Activated T-cell treated with anti-CD3 and anti-CD28 coated beads for 48 hours (primary cell): ENCODE results near the gene MSRB3.
"Not testable (repeated sequence)": the region's sequence is repeated elsewhere in the genome, so short reads cannot be mapped to it uniquely, and the experiment has no call there.

Experiments used
- DNase-seq: peaks from one replicate; pipeline ENCODE4 v3.0.0-alpha.2; 2020; ENCODE audit warnings: low read depth

Gene MSRB3

DNA sequence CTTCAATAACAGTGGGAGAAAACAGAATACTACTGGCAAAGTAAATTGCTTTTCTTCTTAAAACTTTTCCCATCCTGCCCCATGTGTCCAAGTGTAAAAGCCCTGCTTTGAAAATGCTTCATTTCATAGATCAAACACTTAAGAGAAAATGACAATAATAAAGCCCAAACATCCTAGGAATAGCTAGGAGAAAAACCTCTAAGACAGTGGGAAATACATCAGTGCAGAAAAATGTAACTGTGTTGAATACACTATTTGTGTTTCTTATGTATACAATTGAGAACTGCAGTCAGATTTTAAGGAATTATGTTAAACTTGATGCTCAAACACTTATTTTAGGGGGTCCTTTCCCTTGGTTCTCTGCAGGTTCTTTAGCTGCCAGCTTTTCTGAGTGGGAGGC is 181.1 kb downstream of the MSRB3 start:
- DNase-seq = no peak

DNA sequence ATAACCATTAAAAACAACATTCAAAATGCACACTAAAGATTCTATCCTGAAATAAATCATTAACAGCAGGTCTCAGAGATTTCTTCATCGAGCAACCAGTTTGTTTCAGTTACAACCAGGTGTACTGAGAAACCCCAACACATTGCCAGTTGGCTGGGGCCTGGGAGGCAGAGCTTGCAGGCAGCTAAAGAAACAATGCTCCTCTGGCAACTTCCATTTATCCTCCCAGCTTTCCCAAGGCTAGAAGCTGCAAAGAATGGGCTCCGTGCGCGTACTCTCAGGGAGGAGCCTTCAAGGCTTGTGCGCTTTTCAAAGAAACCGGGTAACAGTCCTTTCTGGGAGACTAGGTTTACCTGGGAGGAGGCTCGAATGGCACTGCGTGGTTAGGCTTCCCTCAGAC is 181.6 kb downstream of the MSRB3 start:
- no peak for DNase-seq

DNA sequence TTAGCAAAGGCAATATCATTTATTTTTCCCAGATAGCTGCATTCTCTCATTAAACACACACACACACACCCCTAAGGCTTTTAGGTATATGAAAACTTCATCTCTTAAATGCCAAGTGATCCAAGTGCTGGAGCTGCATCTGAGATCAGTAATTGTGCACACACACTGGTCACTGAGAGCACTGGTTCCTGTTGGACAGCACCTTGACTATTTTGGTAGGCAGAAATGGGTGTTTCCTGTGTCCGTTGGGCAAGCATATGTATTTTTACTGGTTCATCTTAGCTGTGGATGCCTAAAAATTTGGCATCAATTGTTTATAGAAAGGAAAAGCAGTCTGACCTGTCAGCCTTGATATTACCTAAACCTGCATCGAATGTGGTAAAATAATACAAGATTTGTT is 182.5 kb downstream of the MSRB3 start:
- DNase-seq = no peak

DNA sequence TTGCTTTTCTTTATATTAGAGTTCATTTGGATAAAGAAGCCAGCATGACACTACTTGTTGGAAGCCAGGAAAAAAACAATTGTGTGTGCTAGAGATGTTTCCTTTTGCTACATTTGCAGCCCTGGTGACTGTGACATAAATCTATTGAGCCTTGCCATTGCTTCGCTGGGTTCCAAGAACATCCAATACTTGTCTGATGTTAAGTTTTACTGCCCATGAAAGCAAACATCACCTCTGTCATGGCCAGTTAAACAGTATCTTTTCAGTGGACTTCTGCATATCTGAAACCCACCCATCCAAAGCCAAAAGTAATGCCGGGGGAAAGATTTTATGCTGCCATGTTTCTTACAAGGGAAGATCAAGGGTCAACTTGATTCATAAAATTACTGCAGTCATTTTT is 184.0 kb downstream of the MSRB3 start:
- no peak for DNase-seq

DNA sequence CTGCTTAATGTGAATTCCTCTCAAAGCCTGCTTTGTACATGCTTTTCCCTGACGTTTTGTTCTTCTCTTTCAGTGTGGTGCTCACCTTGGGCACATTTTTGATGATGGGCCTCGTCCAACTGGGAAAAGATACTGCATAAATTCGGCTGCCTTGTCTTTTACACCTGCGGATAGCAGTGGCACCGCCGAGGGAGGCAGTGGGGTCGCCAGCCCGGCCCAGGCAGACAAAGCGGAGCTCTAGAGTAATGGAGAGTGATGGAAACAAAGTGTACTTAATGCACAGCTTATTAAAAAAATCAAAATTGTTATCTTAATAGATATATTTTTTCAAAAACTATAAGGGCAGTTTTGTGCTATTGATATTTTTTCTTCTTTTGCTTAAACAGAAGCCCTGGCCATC is 184.6 kb downstream of the MSRB3 start:
- no peak for DNase-seq

DNA sequence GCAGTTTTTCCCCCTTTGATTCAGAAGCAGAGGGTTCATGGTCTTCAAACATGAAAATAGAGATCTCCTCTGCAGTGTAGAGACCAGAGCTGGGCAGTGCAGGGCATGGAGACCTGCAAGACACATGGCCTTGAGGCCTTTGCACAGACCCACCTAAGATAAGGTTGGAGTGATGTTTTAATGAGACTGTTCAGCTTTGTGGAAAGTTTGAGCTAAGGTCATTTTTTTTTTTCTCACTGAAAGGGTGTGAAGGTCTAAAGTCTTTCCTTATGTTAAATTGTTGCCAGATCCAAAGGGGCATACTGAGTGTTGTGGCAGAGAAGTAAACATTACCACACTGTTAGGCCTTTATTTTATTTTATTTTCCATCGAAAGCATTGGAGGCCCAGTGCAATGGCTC is 185.1 kb downstream of the MSRB3 start:
- no peak for DNase-seq

DNA sequence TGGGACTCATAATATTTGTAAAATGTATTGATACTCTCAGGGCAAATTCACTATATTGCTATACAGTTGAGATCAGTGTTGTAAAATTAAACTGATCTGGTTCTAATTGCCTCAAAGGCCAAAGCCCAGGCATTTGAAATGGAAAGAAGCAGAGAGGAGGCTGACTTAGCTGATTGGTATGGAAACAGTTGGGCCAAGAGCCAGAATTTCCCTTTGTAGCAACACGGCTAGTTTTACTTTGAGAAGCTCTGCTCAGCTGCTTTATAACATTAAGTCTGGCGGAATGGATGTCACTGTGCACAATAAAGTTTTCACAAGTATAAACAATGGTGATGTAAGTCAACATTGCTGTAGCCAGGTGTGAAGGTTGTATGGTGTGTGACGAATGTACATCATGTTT is 186.4 kb downstream of the MSRB3 start:
- no peak for DNase-seq

DNA sequence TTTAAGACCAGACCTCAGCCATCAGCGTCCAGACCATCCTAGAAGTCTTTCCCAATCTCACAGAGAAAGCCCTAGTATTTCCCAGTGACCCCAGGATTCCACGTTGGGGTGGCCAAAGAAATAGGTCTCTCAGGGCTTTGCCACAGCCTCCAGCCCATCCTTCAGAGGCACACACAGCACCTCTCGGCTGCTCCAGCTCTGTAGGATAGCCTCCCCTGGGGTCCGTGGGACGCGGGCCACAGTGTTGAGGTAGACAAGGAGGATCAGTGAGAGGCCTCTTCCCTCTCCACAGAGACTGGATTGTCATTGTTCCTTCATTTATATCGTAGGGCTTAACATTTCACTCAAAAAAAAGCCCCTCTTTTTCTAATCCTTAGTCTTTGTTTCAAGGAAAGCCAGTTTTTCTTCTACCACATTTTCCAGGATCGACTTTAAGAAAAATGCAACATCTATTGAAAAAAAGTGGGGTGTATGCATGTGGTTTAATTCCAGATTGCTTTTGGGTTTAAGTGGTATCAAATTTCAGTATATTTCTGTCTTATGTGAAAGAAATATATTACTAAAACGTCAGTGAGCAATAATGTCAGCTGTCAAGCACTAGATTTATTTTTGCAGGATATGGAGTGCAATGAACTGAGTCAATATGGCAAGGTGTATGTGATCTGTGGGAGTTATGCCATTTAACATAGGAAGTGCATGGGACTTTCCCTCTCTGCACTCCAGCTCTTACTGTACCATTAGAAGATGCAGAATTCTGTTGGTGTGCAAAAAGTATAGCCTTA is 187.5 kb downstream of the MSRB3 start:
- DNase-seq = no peak

DNA sequence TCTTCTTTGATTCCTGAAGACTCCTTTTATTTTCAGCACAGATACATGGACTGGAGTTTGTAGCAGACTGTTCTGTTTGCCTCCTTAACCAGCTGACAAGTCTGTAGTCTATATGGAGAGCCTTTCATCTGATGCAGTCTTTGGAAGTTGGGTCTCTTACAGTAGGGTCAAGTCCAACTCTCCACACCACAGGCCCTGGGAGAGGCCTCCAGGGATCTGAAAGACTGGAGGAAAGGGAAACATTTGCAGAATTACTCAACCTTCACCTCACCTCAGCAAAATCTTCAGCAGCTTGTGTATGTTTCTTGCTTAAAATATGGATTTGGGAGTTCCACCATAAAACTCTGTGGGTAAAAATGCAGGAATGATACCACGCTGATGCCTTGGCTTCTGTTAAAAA is 188.4 kb downstream of the MSRB3 start:
- no peak for DNase-seq

DNA sequence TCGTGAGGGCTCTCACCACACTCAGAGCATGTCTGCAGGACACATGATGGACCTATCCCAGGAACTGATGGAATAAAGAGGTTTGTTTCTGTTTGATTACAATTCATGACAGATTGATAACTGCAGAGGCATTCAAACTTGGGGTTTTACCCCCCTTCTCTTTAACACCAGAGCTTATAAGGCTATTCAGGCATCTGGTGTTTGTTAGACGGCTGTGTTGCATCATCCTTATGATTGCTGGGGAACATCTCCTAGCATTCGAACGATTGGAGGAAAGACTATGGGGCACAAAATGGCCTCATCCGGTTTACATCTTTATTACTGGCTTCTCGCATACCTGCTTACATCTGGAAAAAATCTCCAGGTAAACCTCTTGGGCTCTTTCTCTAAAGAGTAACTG is 191.8 kb downstream of the MSRB3 start:
- no peak for DNase-seq

DNA sequence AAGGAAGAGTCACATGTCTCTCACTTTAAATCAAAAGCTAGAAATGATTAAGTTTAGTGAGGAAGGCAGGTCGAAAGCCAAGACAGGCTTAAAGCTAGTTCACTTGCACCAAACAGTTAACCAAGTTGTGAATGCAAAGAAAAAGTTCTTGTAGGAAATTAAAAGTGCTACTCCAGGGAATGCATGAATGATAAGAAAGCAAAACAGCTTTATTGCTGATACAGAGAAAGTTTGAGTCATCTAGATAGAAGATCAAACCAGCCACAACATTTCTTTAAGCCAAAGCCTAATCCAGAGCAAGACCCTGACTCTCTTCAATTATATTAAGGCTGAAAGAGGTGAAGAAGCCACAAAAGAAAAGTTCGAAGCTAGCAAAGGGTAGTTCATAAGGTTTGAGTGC is 193.6 kb downstream of the MSRB3 start:
- DNase-seq = no peak

DNA sequence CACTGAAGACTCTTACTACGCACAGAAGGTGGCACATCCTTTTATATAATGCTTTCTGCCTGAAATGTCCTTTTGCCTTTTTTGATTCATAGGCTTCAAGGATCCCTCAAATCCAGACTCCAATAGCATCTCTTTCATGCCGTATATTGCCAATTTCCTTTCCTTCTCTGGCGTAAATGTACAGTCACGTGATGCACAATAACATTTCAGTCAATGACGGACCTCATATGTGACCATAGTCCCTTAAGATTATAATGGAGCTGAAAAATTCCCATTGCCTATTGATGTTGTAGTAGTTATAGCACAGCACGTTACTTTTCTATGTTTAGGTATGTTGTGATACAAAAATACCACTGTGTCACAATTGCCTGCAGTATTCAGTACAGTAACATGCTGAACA is 196.3 kb downstream of the MSRB3 start:
- no peak for DNase-seq

DNA sequence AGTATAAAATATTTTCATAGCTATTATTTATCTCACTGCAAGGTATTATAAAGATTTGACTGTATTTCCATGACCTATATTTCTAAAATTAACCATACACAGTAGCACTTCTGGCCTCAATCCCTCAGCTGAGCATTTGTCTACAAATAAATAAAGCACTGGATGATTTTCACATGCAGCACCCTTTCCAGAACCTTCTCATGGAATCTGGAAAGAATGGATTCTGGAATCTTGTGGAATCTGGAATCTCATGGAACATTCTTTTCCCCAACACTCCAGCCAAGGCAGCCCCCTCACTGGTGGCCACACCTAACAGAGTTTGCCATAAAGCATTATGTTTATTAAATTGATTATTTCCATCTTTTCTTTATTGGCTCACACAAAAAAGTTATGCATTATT is 199.2 kb downstream of the MSRB3 start:
- no peak for DNase-seq

DNA sequence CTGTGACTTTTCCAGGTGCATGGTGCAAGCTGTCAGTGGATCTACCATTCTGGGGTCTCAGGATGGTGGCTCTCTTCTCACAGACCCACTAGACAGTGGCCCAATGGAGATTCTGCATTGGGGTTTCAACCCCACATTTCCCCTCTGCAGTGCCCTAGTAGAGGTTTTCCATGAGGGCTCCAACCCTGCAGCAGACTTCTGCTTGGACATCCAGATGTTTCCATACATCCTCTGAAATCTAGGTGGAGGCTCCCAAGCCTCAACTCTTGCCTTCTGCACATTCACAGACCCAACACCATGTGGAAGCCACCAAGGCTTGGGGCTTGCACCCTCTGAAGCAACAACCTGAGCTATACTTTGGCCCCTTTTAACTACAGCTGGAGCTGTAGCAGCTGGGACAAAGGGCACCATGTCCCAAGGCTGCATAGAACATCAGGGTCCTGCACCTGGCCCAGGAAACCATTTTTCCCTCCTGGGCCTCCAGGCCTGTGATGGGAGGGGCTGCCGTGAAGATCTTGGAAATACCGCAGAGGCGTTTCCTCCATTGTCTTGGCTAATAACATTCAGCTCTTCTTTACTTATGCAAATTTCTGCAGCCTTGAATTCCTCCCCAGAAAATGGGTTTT is 205.5 kb downstream of the MSRB3 start:
- not testable (repeated sequence) for DNase-seq

DNA sequence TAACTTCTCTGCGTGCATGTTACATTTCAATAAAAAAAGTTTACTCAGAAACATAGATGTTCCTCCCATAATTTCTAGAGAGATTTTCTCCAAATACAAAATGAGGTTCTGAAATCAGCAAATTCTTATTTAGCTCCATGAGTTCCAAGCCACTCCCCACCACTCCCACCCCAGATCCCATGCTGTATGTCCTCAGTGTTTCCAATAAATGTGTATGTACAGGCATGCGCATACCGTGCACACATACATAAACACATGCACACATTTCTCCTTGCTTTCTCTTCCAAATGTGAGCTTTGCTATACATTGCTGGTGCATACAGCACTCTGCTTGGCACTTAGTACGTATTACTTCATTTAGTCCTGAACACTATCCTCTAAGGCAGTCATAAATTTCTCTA is 209.7 kb downstream of the MSRB3 start:
- no peak for DNase-seq

DNA sequence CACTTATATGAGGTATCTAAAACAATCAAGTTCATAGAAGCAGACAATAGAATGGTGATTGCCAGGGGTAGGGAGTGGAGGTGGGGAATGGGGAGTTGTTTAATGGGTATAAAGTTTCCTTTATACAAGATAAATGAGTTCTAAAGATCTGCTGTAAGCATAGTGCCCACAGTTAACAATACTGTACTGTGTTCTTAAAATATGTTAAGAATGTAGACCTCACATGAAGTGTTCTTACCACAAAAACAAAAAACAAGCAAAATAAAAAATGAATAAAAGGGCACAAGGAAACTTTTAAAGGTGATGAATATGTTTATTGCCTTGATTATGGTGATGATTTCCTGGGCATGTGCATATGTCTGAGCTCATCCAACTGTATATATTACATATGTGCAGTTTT is 211.8 kb downstream of the MSRB3 start:
- DNase-seq = no peak

DNA sequence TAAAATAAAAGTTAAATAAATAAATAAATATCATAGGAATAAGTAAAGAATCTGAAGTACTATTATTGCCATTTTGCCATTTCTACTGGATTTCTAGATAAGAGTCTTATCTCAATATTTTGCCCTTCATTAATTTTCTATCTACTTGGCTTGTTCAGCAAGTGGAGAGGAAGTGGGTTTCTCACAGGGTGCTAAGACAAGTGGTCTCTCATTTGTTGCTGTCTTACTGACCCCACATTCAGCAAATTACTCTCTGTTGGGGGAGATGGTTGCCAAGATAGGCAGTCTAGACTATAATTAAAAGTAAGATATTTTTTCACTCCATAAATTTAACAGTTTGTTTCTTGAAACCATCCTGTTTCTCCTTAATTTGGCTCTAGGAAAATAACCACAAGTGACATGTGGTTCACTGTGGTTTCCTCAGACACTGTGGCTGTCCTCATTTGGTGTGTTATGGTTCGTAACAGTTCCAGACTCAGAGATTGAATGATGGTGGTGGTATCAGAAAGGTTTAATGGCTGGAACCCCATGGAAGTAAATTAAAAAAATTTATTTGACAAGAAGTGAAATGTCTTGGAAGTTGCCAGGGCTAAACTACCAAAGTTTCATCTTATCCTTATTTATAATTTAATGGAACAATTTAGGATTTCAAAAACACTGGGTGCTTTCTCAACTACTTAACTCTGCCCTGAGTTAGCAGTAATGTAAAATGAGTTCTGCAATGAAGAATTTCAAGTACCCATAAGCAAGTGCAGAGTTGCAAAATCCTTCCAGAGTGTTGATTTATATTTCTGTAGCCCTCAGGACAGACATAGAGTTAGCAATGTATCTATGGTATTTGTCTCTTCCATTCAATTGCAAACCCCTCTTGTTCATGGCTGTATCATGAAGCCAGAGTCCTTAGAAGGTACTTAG is 214.8 kb downstream of the MSRB3 start:
- no peak for DNase-seq

DNA sequence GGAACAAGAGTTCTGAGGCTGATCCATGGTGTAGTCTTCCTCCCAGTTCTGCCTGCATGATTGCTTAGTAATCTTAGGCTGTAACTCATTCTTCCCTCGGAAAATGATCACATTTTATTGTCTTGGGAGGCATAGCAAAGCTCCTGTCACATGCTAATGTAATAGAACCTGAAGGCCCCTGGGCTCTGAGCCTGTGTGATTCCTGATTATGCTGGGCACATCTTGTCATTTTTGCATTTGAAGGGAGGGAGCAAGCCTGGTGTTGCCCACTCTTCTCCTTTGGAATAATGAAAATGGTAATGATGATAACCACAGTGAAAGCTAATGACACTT is 215.4 kb downstream of the MSRB3 start:
- DNase-seq = no peak

DNA sequence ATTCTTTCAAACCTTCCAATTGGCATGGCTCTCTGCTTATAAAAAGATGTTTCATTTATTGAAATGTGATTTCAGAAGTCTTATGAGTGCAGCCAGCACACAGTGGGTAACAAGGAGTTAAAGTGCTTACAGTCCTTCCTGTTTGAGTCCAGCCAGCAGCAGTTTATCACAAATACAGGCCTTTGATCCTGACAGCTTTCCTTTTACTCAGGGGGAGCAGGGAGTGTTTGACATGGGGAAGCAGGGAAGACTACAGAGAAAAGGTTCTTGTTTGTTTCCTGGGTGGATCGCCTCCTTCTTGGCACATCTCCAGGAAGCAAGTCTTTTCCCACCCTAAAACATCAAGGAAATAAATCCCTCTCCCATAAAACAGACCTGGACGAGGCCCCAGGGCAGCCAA is 216.1 kb downstream of the MSRB3 start:
- no peak for DNase-seq

DNA sequence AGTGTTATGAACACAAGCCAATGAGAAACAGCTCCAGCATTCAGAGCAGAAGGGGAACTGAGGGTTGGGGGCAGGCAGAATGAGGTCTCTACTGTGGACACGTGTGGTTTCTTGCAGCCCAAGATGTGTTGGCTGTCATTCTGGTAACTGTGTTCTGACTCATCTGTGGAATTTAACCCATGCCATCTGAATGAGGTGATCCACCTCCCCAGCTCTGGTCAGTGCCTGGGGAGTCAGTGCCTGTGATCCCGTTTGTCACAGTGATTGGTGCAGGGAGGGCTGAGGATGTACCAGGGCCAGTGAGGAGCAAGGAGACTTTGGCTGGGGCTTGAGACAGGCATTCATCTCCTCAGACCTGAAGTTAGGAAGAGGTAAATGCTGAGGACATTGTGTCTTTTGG is 216.8 kb downstream of the MSRB3 start:
- no peak for DNase-seq

DNA sequence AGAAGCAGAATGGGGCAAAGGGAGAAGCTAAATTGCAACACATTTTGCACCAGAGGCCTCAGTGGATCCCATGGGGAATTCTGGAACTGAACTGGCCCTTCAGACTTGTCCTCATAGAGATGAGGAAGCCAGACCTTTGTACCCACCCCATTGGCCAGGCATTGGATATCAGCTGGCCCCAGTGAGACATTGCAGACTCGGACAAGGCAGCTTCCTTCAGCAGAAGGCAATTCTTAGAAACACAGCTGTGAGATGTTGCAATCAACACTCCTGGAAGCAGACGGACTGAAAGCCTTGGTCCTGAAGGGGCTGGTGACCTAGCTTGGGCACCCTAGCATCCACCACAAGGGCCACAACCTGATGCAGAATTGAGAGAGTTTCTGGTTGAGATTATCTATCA is 218.1 kb downstream of the MSRB3 start:
- no peak for DNase-seq

DNA sequence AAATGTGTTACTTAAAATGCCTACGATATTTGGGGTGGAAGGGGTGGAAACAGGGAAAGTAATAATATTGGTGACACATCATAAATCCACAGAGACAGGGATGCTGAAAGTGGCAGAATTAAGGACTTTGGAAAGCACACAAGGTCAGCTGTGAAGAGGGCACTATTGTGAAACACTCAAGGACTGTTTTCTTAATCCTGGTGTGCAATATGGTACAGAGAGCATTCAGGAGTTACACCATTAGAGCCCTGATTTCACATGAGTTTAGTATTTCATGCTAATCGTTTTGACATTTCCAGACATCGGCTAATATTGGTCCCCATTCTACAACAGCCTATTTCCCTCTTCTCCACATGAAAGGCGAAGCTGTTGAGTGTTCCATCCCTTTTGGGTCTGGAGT is 219.2 kb downstream of the MSRB3 start:
- no peak for DNase-seq

DNA sequence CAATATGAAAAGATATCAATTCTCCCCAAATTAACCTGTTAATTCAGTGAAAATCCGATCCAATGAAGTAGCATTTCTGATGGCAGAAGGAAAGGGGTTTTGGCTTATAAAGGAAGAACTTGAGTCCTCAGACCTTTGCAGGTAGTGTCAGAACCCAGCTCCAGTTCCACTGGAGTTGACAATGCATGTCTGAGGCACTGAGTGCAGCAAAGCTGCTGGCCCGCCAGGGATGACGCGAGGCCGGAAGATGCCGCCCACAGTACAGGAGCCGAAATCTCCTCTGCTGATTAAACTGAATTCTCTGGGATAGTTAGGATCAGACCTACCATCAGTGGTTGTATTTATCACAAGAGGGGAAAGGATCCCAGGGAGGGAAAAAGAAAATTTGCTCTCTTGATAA is 220.7 kb downstream of the MSRB3 start:
- DNase-seq = no peak
